Thoracic aorta (tissue), 2 donors: ENCODE measurements around the gene ATRNL1. TPM values are rescaled to one million over a fixed set of nuclear protein-coding genes. Genes with fewer than 3 reads are reported as not detected.

ENCODE experiments used
- ATAC-seq: fragments of 150-250 bp; one replicate; pipeline ENCODE4 v1.8.0; 2017; ENCODE audit warnings: low read depth; ENCODE audit not compliant: insufficient number of reproducible peaks, low FRiP score
- DNase-seq: peaks from one replicate; pipeline ENCODE4 v3.0.0-alpha.2; 2020; ENCODE audit warnings: low spot score
- H3K27ac ChIP-seq, 2 donors: fragments of 200-600 bp; sonication (generic); 1 replicate in 1 of 2; 2 replicates in 1 of 2; pipeline ENCODE4 v1.5.1; 2016; ENCODE audit warnings: mild to moderate bottlenecking in 2 of 2, moderate library complexity in 2 of 2
- H3K27me3 ChIP-seq: fragments of 200-600 bp; sonication (generic); replicated peaks from 2 replicates; pipeline ENCODE4 v1.6.0; 2016; ENCODE audit warnings: mild to moderate bottlenecking; ENCODE audit not compliant: insufficient read depth
- H3K36me3 ChIP-seq: fragments of 200-600 bp; sonication (generic); one replicate; pipeline ENCODE4 v1.5.1; 2016
- H3K4me1 ChIP-seq, 2 donors: fragments of 200-600 bp; sonication (generic); 1 replicate in 1 of 2; 2 replicates in 1 of 2; pipeline versions ENCODE4 v1.5.1 to v1.6.0; 2016; ENCODE audit warnings: low read depth in 2 of 2, mild to moderate bottlenecking in 1 of 2; ENCODE audit not compliant: control insufficient read depth in 1 of 2
- H3K4me3 ChIP-seq: fragments of 200-600 bp; sonication (generic); 2 replicates; pipeline ENCODE4 v1.5.1; 2016; ENCODE audit warnings: mild to moderate bottlenecking
- H3K9me3 ChIP-seq: fragments of 200-600 bp; sonication (generic); 2 replicates; pipeline ENCODE4 v1.5.1; 2016
- CTCF ChIP-seq: fragments of 200-600 bp; sonication (generic); IDR thresholded peaks from one replicate; pipeline ENCODE4 v1.5.1; 2019; ENCODE audit warnings: antibody characterized with exemption
- total RNA-seq, 2 donors: library from RNA; depleted of rRNA; stranded (reverse); fragments of >200 nt; gene quantifications; one replicate each; pipeline versions ENCODE4 v1.1.0 to v1.2.3, GENCODE V29; 2016

ATRNL1 gene
- total RNA-seq, 2 donors from 2014 or later = 24.6 to 57.4 TPM

- Histone ChIP-seq H3K36me3 (no peaks in the 10 kb centered on the region), H3K27ac (no peak overlapping the region), H3K27me3 (no peaks in the 10 kb centered on the region), H3K4me3 (no peak overlapping the region), H3K9me3 (no peaks in the 10 kb centered on the region), H3K4me1 (peaks cover 6 to 18% of the 10 kb centered on the region in 2 donors)
- DNase-seq (no peak), ATAC-seq (no peak)
- TF ChIP-seq CTCF = no peak
These were observed 882.3 kb downstream of the ATRNL1 start for GRCh38 chr10:115975506-115975905.

GRCh38 chr10:115976342-115976741 is 883.2 kb downstream of the ATRNL1 start:
- no peak for ATAC-seq
- DNase-seq = no peak

GRCh38 chr10:115977855-115978254 is 884.7 kb downstream of the ATRNL1 start:
- DNase-seq (no peak), ATAC-seq (no peak)
- Histone ChIP-seq H3K27ac (no peak overlapping the region), H3K27me3 (no peaks in the 10 kb centered on the region), H3K9me3 (no peaks in the 10 kb centered on the region), H3K4me3 (no peak overlapping the region), H3K36me3 (no peaks in the 10 kb centered on the region), H3K4me1 (peaks cover 6 to 18% of the 10 kb centered on the region in 2 donors)
- TF ChIP-seq CTCF = no peak

More at GRCh38 chr10:115976342-115976741, 883.2 kb downstream of the ATRNL1 start:
- no peak for TF ChIP-seq CTCF
- peaks cover 6 to 18% of the 10 kb centered on the region in 2 donors for H3K4me1 ChIP-seq
- H3K27me3 ChIP-seq = no peaks in the 10 kb centered on the region
- H3K27ac ChIP-seq = no peak overlapping the region
- H3K4me3 ChIP-seq = no peak overlapping the region
- no peaks in the 10 kb centered on the region for H3K9me3 ChIP-seq
- H3K36me3 ChIP-seq = no peaks in the 10 kb centered on the region

GRCh38 chr10:115979576-115979975 is 886.4 kb downstream of the ATRNL1 start:
- Histone ChIP-seq H3K27me3 (no peaks in the 10 kb centered on the region), H3K9me3 (no peaks in the 10 kb centered on the region), H3K4me1 (peaks cover 4 to 11% of the 10 kb centered on the region in 2 donors), H3K27ac (no peak overlapping the region), H3K4me3 (no peak overlapping the region), H3K36me3 (no peaks in the 10 kb centered on the region)
- DNase-seq (no peak), ATAC-seq (no peak)
- no peak for TF ChIP-seq CTCF

GRCh38 chr10:115980470-115980869 is 887.3 kb downstream of the ATRNL1 start:
- no peak for ATAC-seq
- Histone ChIP-seq H3K27ac (no peak overlapping the region), H3K4me3 (peak overlapping the region; percentile 48), H3K27me3 (no peaks in the 10 kb centered on the region), H3K9me3 (no peaks in the 10 kb centered on the region), H3K4me1 (peaks cover 0 to 2% of the 10 kb centered on the region in 2 donors), H3K36me3 (no peaks in the 10 kb centered on the region)
- no peak for DNase-seq
- TF ChIP-seq CTCF = no peak
